ENCODE measurements around the gene TTLL12.
A peak's percentile ranks its signal among the peaks of the same experiment; 100 is the strongest.

TTLL12 gene

DNA sequence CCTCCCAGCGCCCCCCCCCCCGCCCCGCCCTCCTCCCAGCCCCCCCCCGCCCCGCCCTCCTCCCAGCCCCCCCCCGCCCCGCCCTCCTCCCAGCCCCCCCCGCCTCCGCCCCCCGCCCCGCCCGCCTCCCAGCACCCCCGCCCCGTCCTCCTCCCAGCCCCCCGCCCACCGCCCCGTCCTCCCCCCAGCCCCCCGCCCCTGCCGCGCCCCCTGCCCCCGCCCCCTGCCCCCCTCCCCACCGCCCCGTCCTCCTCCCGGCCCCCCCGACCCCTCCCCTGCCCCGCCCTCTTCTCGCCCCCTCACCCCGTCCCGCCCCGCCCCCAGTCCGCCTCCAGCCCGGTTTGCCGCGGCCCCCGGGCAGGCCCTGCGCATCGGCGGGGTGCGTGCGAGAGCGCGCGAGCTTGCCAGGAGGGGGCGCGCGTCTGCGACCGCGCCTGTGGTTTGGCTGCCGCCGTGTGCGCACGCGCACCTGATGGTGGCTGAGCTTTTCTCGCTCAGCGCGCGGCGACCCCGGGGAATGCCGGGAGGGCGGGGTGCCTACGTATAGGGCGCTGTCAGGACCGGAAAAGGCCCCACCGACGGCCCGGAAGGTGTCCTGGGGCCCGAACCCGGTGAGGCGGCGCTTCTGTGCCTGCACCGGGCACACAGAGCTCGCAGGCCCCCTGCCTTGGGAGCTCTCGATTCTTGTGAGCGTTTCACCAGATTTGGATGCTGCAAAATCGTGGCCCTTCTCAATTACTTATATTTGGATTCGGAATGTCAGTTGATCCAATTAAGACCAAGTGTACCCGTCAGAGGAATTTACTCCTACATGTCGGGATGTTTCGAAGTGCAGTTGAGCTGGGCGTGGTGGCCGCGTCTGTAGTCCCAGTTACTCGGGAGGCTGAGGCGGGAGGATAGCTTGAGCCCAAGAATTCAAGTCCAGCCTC lies 501 bp upstream of the TTLL12 start:
- H3K27me3 ChIP-seq (ENCODE audit: low read length), result no peaks in the 10 kb centered on the region
- H3K36me3 ChIP-seq (ENCODE audit: low read length), result no peaks in the 10 kb centered on the region
- H3F3A ChIP-seq (ENCODE audit: insufficient read depth), result no peaks in the 10 kb centered on the region
- H3K9me3 ChIP-seq (ENCODE audit: insufficient read depth, low read length), result no peaks in the 10 kb centered on the region
- peak overlapping the region; percentile 99 for H2AFZ ChIP-seq (ENCODE audit: low read depth, low read length, severe bottlenecking)
- H3K9me2 ChIP-seq (replicated peaks; ENCODE audit: insufficient read depth, low read length), result no peaks in the 10 kb centered on the region
- peaks cover 14% of the 10 kb centered on the region for H3K79me2 ChIP-seq (ENCODE audit: insufficient read depth, low read length)
- H4K20me1 ChIP-seq (ENCODE audit: low read depth, low read length), result no peaks in the 10 kb centered on the region
- peak overlapping the region; percentile 66 for H3K9ac ChIP-seq (ENCODE audit: low read length)
- peak overlapping the region; percentile 77 for H3K27ac ChIP-seq (ENCODE audit: low read depth, low read length)
- peak overlapping the region; percentile 92 for H3K4me2 ChIP-seq (ENCODE audit: low read depth, low read length, poor library complexity, severe bottlenecking)
- TF ChIP-seq, protein P1, sequence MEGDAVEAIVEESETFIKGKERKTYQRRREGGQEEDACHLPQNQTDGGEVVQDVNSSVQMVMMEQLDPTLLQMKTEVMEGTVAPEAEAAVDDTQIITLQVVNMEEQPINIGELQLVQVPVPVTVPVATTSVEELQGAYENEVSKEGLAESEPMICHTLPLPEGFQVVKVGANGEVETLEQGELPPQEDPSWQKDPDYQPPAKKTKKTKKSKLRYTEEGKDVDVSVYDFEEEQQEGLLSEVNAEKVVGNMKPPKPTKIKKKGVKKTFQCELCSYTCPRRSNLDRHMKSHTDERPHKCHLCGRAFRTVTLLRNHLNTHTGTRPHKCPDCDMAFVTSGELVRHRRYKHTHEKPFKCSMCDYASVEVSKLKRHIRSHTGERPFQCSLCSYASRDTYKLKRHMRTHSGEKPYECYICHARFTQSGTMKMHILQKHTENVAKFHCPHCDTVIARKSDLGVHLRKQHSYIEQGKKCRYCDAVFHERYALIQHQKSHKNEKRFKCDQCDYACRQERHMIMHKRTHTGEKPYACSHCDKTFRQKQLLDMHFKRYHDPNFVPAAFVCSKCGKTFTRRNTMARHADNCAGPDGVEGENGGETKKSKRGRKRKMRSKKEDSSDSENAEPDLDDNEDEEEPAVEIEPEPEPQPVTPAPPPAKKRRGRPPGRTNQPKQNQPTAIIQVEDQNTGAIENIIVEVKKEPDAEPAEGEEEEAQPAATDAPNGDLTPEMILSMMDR (IDR thresholded peaks at IDR 0.05; ENCODE audit: insufficient read depth, low read length, poor library complexity, severe bottlenecking), result peak; percentile 21
- no peak for TF ChIP-seq EZH2phosphoT487 (conservative IDR thresholded peaks at IDR 0.05; ENCODE audit: low read length)
- H3K4me3 ChIP-seq (ENCODE audit: insufficient read depth, low read length, poor library complexity, severe bottlenecking), result peak overlapping the region; percentile 73

DNA sequence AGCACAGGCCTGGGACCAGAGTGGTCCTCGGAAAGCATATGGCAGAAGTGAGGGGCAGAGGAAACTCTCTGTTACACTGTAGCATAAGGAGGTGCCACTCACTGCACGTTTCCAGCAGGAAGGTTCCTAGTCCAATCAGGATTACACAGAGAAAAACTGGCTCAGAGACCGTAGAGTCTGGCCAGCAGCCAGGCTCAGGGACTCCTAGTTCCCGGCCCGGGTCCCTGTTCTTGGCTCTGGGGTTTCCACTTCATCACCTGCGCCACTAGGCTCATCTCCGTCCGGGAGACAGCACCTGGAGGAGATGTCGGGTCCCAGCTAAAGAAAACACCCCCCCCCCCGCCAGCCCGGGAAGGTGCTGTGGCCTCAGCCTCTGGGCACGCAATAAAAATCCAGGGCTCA lies 1.1 kb downstream of the TTLL12 start:
- Histone ChIP-seq H3K9me3 (ENCODE audit: insufficient read depth, low read length) (no peaks in the 10 kb centered on the region), H4K20me1 (ENCODE audit: low read depth, low read length) (no peaks in the 10 kb centered on the region), H3K36me3 (ENCODE audit: low read length) (no peaks in the 10 kb centered on the region), H3K4me3 (ENCODE audit: insufficient read depth, low read length, poor library complexity, severe bottlenecking) (peak overlapping the region; percentile 83), H3K27me3 (ENCODE audit: low read length) (no peaks in the 10 kb centered on the region), H3F3A (ENCODE audit: insufficient read depth) (no peaks in the 10 kb centered on the region), H3K79me2 (ENCODE audit: insufficient read depth, low read length) (peaks cover 14% of the 10 kb centered on the region), H3K27ac (ENCODE audit: low read depth, low read length) (no peak overlapping the region), H3K9me2 (replicated peaks; ENCODE audit: insufficient read depth, low read length) (no peaks in the 10 kb centered on the region), H3K4me2 (ENCODE audit: low read depth, low read length, poor library complexity, severe bottlenecking) (peak overlapping the region; percentile 80), H3K9ac (ENCODE audit: low read length) (peak overlapping the region; percentile 71), H2AFZ (ENCODE audit: low read depth, low read length, severe bottlenecking) (no peak overlapping the region)
- TF ChIP-seq, protein P1 (IDR thresholded peaks at IDR 0.05; ENCODE audit: insufficient read depth, low read length, poor library complexity, severe bottlenecking), result no peak
- TF ChIP-seq EZH2phosphoT487 (conservative IDR thresholded peaks at IDR 0.05; ENCODE audit: low read length), result no peak

DNA sequence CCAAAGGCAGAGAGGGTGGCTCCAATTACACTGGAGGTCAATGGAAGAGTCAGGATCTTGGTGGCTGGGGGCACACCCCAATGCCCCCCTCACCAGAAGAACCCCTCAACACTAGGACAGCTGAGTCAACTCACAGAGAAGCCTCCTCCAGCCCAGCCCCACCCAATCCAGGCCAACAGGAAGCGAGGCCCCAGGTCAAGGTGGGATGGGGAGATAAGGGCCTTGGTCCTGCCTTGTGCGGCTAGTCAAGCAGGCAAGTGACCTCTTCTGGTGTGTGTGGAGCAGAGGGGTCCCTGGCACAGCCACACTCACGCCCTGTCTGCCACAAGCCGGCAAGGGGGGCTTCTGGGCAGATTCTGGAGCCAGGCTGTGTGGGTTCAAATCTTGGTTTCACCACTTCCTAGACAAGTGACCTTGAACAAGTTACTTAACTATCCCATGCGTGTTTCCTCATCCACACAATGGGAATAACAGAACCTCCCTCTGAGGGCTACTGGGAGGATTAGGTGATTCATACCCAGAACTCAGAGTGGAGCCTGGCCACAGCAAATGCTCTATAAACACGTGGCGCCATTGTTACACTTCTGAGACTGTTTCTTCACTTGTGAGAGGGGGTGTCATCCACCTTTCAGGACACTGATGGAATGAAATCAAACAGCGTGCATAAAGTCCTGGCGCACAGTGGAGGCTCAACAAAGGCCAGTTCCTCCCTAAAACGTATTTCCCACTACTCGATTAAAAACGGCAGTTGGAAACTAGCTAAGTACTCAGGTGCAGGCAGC lies 3.2 kb downstream of the TTLL12 start:
- Histone ChIP-seq H3K4me3 (ENCODE audit: insufficient read depth, low read length, poor library complexity, severe bottlenecking) (no peak overlapping the region), H3K4me2 (ENCODE audit: low read depth, low read length, poor library complexity, severe bottlenecking) (no peak overlapping the region), H3K79me2 (ENCODE audit: insufficient read depth, low read length) (peaks cover 14% of the 10 kb centered on the region)

More for the DNA sequence above, 3.2 kb downstream of the TTLL12 start:
- Histone ChIP-seq H3K27me3 (ENCODE audit: low read length) (no peaks in the 10 kb centered on the region), H3K36me3 (ENCODE audit: low read length) (no peaks in the 10 kb centered on the region), H2AFZ (ENCODE audit: low read depth, low read length, severe bottlenecking) (no peak overlapping the region), H3F3A (ENCODE audit: insufficient read depth) (no peaks in the 10 kb centered on the region), H3K27ac (ENCODE audit: low read depth, low read length) (no peak overlapping the region), H3K9me3 (ENCODE audit: insufficient read depth, low read length) (no peaks in the 10 kb centered on the region), H3K9ac (ENCODE audit: low read length) (no peak overlapping the region), H3K9me2 (replicated peaks; ENCODE audit: insufficient read depth, low read length) (no peaks in the 10 kb centered on the region), H4K20me1 (ENCODE audit: low read depth, low read length) (no peaks in the 10 kb centered on the region)
- no peak for TF ChIP-seq EZH2phosphoT487 (conservative IDR thresholded peaks at IDR 0.05; ENCODE audit: low read length)
- TF ChIP-seq, protein P1 (IDR thresholded peaks at IDR 0.05; ENCODE audit: insufficient read depth, low read length, poor library complexity, severe bottlenecking), result no peak

All from SU-DHL-6 (cell line).